Mammary epithelial cell (primary cell): ENCODE data around the gene VSIG8.

Experiments
- CTCF ChIP-seq, 2 donors: IDR thresholded peaks in 1 of 2; conservative IDR thresholded peaks in 1 of 2; 2 replicates each; pipeline ENCODE4 v1.5.1; 2011 to 2012; ENCODE audit warnings: inconsistent platforms in 2 of 2, low read length in 2 of 2, mild to moderate bottlenecking in 2 of 2, control low read depth in 1 of 2, low read depth in 1 of 2; ENCODE audit not compliant: insufficient read depth in 1 of 2; ENCODE audit errors: extremely low read depth in 1 of 2
- EZH2 ChIP-seq: IDR thresholded peaks from 2 replicates; pipeline ENCODE4 v1.6.1; 2012; ENCODE audit warnings: low read length, inconsistent platforms, borderline replicate concordance

DNA sequence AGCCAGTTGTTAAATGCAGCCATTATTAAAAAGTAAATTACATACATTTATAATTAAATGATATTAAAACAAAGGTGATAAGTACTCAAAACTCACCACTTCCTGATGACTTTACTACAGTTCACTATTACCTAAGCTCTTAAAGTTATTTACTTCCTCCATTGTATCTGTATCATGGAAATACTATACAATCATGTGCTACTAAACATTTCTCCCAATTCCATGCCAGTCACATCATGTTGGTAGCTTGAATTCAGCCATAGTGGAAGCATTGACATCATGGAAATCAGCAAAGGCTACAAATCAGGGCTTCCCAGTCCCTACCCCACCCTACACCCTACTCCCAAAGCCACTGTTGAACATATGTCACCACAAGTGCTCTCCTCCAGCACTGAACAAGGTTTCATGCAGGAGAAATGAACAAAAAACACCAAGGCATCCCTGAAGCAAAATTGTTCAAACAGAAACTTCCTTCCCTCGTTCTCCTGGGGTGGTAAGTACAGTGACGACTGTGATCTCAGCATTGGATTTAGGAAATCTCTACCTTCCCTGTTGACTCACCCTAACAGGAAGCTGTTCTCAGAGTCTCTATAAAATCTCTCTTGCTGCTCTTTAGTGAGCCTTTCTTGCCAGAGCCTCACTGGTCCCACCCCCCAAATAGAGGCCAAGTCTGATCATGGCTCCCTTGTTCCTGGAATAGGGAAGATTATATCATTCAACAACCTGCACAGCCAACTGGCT, 12.7 kb downstream of the VSIG8 start:
- TF ChIP-seq CTCF (conservative IDR thresholded peaks at IDR 0.05 in 1 of 2, IDR thresholded peaks at IDR 0.05 in 1 of 2; ENCODE audit: extremely low read depth in 1 of 2, insufficient read depth in 1 of 2, low read depth in 1 of 2, low read length in 2 of 2) (no peak), EZH2 (no peak)
